Subcutaneous adipose tissue (tissue), 4 donors: Measurements from ENCODE around the gene GPD1L. TPM values are rescaled to one million over a fixed set of nuclear protein-coding genes. Genes with fewer than 3 reads are reported as not detected.

Experiments used
- total RNA-seq, 4 donors: library from RNA; depleted of rRNA; stranded (reverse); fragments of >200 nt; gene quantifications; one replicate each; pipeline ENCODE4 v1.1.0, GENCODE V29; 2016
- TF ChIP-seq, protein P1 (sequence below): fragments of 450-650 bp; IDR thresholded peaks from one replicate; pipeline ENCODE4 v1.5.1; 2016; ENCODE audit warnings: low read depth, mild to moderate bottlenecking, control low read depth, antibody characterized with exemption, moderate library complexity

The GPD1L gene
- total RNA-seq, 4 donors from 2014 or later = 75.5 to 180 (median 82.2) TPM

DNA sequence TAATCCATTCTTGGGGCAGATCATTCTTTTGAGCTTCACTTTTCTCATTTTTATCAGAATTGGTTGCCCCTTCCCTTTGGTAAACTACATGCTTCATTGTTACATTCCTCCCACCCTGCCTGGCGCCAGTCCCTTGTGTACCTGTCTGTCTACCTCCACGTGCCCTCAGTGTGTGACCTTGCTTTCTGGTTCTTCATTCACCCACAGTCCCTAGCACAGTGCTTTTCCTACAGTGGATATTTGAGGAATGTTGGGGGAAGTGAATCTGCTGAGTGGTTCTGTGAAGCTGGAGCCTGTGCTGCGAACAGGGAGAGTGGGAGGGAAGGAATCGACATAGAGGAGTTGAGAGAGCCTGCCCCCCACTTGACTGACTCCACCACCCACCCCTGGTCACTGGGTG, 23.4 kb downstream of the GPD1L start:
- TF ChIP-seq, protein P1, sequence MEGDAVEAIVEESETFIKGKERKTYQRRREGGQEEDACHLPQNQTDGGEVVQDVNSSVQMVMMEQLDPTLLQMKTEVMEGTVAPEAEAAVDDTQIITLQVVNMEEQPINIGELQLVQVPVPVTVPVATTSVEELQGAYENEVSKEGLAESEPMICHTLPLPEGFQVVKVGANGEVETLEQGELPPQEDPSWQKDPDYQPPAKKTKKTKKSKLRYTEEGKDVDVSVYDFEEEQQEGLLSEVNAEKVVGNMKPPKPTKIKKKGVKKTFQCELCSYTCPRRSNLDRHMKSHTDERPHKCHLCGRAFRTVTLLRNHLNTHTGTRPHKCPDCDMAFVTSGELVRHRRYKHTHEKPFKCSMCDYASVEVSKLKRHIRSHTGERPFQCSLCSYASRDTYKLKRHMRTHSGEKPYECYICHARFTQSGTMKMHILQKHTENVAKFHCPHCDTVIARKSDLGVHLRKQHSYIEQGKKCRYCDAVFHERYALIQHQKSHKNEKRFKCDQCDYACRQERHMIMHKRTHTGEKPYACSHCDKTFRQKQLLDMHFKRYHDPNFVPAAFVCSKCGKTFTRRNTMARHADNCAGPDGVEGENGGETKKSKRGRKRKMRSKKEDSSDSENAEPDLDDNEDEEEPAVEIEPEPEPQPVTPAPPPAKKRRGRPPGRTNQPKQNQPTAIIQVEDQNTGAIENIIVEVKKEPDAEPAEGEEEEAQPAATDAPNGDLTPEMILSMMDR = no peak

DNA sequence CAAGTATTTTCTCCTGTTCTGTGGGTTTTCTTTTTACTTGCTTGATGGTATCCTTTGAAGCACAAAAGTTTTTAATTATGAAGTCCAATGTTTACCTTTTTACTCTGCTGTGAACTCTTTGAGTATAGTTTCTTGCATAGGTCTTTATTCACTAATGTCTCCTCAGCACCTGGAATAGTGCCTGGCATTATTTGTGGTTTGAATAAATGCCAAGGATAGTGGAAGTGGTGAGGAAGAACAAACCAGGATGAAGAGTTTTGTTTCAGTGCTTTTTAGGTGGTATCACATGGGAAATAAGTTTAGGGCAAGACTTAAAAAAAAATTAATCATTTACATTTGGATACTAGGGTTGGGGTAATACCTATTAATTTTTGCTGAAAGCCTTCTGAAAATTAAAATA, 25.7 kb downstream of the GPD1L start:
- TF ChIP-seq, protein P1 = no peak

DNA sequence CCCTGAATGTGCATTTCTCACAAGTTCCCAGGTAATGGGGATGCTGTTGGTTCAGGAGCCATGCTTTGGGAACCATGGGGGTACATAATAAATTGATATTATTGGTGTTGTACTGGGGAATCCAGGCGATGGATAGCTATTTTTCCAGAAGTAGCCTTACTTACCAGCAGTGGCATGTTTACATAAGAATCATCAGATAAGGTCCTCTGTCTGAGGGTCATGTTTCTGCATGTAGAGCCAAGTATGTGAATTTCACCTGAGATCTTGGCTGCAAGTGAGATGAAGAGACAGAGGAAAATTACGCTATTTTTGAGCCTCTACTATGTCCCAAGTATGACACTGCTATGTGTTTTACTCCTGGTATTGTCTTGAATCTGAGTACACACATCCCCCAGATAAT, 26.3 kb downstream of the GPD1L start:
- TF ChIP-seq, protein P1 = no peak

DNA sequence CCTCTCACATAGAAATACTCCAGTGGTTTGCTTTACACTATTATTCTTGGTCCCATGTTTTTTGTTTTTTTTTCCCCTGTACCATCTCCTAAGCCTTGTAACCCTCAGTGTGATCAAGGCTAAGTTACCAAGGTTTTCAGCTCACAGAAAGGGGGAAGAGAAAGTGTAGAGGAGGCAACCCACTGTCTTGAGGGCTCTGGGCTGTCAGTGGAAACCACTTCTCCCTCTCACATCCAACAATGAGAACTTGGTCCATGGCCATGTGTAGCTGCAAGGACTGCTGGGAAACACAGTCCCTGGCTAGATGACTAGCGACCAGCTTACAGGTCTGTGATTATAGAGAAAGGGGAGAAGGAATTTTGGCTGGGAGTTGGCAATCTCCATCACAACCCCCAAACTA, 30.3 kb downstream of the GPD1L start:
- TF ChIP-seq, protein P1 = no peak

DNA sequence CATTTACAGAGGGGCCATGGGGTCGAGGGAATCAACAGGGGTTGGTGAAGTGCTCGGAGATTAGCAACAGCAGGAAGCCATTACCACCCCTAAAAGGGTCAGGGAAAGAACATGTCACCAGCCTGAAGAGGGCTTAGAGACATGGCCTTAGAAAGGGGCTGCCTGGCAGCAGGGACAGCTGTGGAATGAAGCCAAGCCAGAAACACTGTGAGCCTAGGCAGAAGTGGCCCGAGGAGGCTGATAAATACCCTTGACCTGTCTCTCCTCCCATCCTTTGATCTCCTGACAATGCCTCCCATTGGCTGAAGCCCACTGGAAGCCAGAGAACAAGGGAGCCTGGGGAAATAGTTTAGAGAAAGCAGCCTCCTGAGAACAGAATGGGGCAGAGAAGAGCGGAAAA, 31.4 kb downstream of the GPD1L start:
- TF ChIP-seq, protein P1 = no peak

DNA sequence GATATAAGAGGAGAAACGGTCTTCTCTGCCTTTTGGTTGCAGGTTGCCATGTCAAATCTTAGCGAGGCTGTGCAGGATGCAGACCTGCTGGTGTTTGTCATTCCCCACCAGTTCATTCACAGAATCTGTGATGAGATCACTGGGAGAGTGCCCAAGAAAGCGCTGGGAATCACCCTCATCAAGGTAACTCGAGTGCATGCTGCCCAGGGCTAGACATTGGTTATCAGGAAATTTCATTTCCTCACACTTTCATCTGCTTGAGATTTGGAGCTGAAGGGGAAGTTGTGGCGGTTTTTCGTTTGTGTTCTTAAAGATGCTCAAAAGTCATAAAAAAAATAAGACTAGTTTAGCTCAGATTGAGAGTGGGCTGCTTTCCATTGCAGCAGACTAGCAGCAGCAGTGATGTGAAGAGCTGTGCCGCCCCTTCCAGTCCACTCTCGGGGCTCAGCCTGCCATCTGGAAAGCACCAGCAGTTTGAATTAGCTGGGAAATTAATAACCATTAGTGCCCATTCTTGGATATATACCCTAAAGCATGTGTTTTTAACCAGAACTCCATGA, 32.2 kb downstream of the GPD1L start:
- TF ChIP-seq, protein P1 = no peak

DNA sequence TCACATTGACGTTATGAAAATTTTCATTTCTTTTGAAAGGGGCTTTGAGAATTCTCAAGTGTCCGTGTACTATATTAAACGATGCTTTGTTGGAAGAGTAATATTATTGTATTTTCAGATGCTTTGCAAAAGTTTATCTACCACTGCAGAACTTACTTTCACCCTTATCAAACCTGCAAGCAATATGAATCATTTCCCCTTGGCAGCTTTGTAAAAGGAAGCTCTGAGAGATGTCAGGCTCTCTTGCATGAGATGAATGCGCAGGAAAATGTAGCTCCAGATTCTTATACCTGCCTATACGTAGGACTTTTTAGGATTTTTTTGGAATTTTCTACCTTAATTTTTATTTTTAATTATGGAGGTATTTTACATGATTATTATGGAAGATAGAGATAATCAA, 34.5 kb downstream of the GPD1L start:
- TF ChIP-seq, protein P1 = no peak
